HEK293 (cell line): Measurements from ENCODE around the gene TCF12.

ENCODE experiments used
- CTCF ChIA-PET: fragments of 350-600 bp; formaldehyde crosslinking; extraction: SDS; loops from one replicate; lab custom pipeline; 2021; ENCODE audit warnings: antibody characterized with exemption; lab: Yijun Ruan, JAX
- POLR2A ChIA-PET: fragments of 300-600 bp; formaldehyde crosslinking; extraction: SDS; loops from one replicate; lab custom pipeline; 2020; ENCODE audit warnings: antibody characterized with exemption, inconsistent platforms; lab: Yijun Ruan, JAX
- H3K27ac ChIP-seq: fragments of 200-500 bp; sonication (Bioruptor generic); 2 replicates; pipeline ENCODE4 v1.5.1; 2014; ENCODE audit warnings: low read depth, low read length, control low read depth, inconsistent platforms; ENCODE audit errors: extremely low read depth
- H3K36me3 ChIP-seq, 2 experiments: fragments of 200-500 bp in 1 of 2; sonication (Bioruptor generic) in 1 of 2; 1 replicate in 1 of 2; 2 replicates in 1 of 2; pipeline ENCODE4 v1.5.1; 2014 to 2017; ENCODE audit warnings: inconsistent platforms in 2 of 2, low read length in 2 of 2; ENCODE audit not compliant: control insufficient read depth in 2 of 2, insufficient read depth in 1 of 2
- H3K4me1 ChIP-seq: fragments of 200-500 bp; sonication (Bioruptor generic); 2 replicates; pipeline ENCODE4 v1.5.1; 2014; ENCODE audit warnings: mild to moderate bottlenecking, low read length, inconsistent platforms; ENCODE audit not compliant: control insufficient read depth, insufficient read depth
- H3K4me3 ChIP-seq: 2 replicates; pipeline ENCODE4 v1.5.1; 2011; ENCODE audit warnings: low read depth, mild to moderate bottlenecking, control low read depth, low read length, moderate library complexity
- H3K9me3 ChIP-seq: fragments of 200-500 bp; sonication (Bioruptor generic); 2 replicates; pipeline ENCODE4 v1.5.1; 2014; ENCODE audit warnings: low read depth, low read length, inconsistent platforms; ENCODE audit not compliant: control insufficient read depth, insufficient read depth
- GLIS1 ChIP-seq: fragments of 450-650 bp; formaldehyde crosslinking; IDR thresholded peaks from 2 replicates; pipeline ENCODE4 v1.5.1; 2016; ENCODE audit warnings: missing biosample characterization, missing genetic modification characterization
- KLF10 ChIP-seq: fragments of 450-650 bp; IDR thresholded peaks from 2 replicates; pipeline ENCODE4 v1.5.1; 2018; ENCODE audit warnings: missing biosample characterization, mild to moderate bottlenecking, missing genetic modification characterization
- KLF16 ChIP-seq: fragments of 450-650 bp; formaldehyde crosslinking; IDR thresholded peaks from 2 replicates; pipeline ENCODE4 v1.5.1; 2017; ENCODE audit warnings: missing biosample characterization, missing genetic modification characterization
- OSR2 ChIP-seq: fragments of 450-650 bp; formaldehyde crosslinking; IDR thresholded peaks from 2 replicates; pipeline ENCODE4 v1.5.1; 2016; ENCODE audit warnings: missing biosample characterization, missing genetic modification characterization
- REPIN1 ChIP-seq: fragments of 450-650 bp; formaldehyde crosslinking; IDR thresholded peaks from 2 replicates; pipeline ENCODE4 v1.5.1; 2017; ENCODE audit warnings: missing biosample characterization, missing genetic modification characterization, low read depth
- SP3 ChIP-seq: fragments of 450-650 bp; formaldehyde crosslinking; IDR thresholded peaks from 2 replicates; pipeline ENCODE4 v1.5.1; 2016; ENCODE audit warnings: missing biosample characterization, missing genetic modification characterization
- WT1 ChIP-seq: fragments of 450-650 bp; formaldehyde crosslinking; IDR thresholded peaks from 2 replicates; pipeline ENCODE4 v1.5.1; 2016; ENCODE audit warnings: missing biosample characterization, missing genetic modification characterization
- ZNF274 ChIP-seq, 2 experiments: fragments of 200-500 bp in 1 of 2; fragments of 450-650 bp in 1 of 2; sonication (Bioruptor generic) in 1 of 2; formaldehyde crosslinking in 1 of 2; IDR thresholded peaks; 2 replicates each; pipeline versions ENCODE4 v1.5.1 to v1.6.1; 2014 to 2016; ENCODE audit warnings: borderline replicate concordance in 1 of 2, inconsistent platforms in 1 of 2, low read length in 1 of 2, missing biosample characterization in 1 of 2, missing genetic modification characterization in 1 of 2
- ZNF350 ChIP-seq: fragments of 450-650 bp; formaldehyde crosslinking; IDR thresholded peaks from 2 replicates; pipeline ENCODE4 v1.5.0; 2017; ENCODE audit warnings: missing biosample characterization, mild to moderate bottlenecking, missing genetic modification characterization
- ZNF354C ChIP-seq: fragments of 450-650 bp; formaldehyde crosslinking; IDR thresholded peaks from 2 replicates; pipeline ENCODE4 v1.5.1; 2016; ENCODE audit warnings: missing biosample characterization, missing genetic modification characterization, low read depth, borderline replicate concordance
- ZNF37A ChIP-seq: fragments of 450-650 bp; IDR thresholded peaks from 2 replicates; pipeline ENCODE4 v1.5.1; 2018; ENCODE audit warnings: missing biosample characterization, missing genetic modification characterization
- ZNF426 ChIP-seq: fragments of 450-650 bp; formaldehyde crosslinking; IDR thresholded peaks from 2 replicates; pipeline ENCODE4 v1.5.1; 2017; ENCODE audit warnings: missing biosample characterization, missing genetic modification characterization, mild to moderate bottlenecking, inconsistent platforms, moderate library complexity
- ZNF501 ChIP-seq: fragments of 450-650 bp; formaldehyde crosslinking; IDR thresholded peaks from 2 replicates; pipeline ENCODE4 v1.5.1; 2016; ENCODE audit warnings: missing biosample characterization, missing genetic modification characterization
- ZNF580 ChIP-seq: fragments of 450-650 bp; formaldehyde crosslinking; IDR thresholded peaks from 2 replicates; pipeline ENCODE4 v1.5.1; 2016; ENCODE audit warnings: missing biosample characterization, missing genetic modification characterization
- ZNF658 ChIP-seq: fragments of 450-650 bp; formaldehyde crosslinking; IDR thresholded peaks from 2 replicates; pipeline ENCODE4; 2016; ENCODE audit warnings: missing biosample characterization, missing genetic modification characterization
- ZNF664 ChIP-seq: fragments of 450-650 bp; formaldehyde crosslinking; IDR thresholded peaks from 2 replicates; pipeline ENCODE4 v1.5.1; 2016; ENCODE audit warnings: missing biosample characterization, missing genetic modification characterization
- ZNF677 ChIP-seq: fragments of 450-650 bp; IDR thresholded peaks from 2 replicates; pipeline ENCODE4 v1.5.0; 2018; ENCODE audit warnings: missing biosample characterization, mild to moderate bottlenecking, missing genetic modification characterization, moderate library complexity
- ZNF837 ChIP-seq: fragments of 450-650 bp; formaldehyde crosslinking; IDR thresholded peaks from 2 replicates; pipeline ENCODE4 v1.5.1; 2016; ENCODE audit warnings: missing biosample characterization, missing genetic modification characterization
- ZSCAN23 ChIP-seq: fragments of 450-650 bp; formaldehyde crosslinking; IDR thresholded peaks from 2 replicates; pipeline ENCODE4 v1.5.1; 2016; ENCODE audit warnings: missing biosample characterization, missing genetic modification characterization
- ZSCAN4 ChIP-seq: fragments of 450-650 bp; formaldehyde crosslinking; IDR thresholded peaks from 2 replicates; pipeline ENCODE4 v1.5.1; 2017; ENCODE audit warnings: missing biosample characterization, missing genetic modification characterization
- TF ChIP-seq, protein P1 (sequence below): fragments of 450-650 bp; formaldehyde crosslinking; IDR thresholded peaks from 2 replicates; pipeline ENCODE4 v1.5.1; 2017; ENCODE audit warnings: missing biosample characterization, missing genetic modification characterization
- TF ChIP-seq, protein P2 (sequence below): fragments of 450-650 bp; formaldehyde crosslinking; IDR thresholded peaks from 2 replicates; pipeline ENCODE4 v1.5.1; 2016; ENCODE audit warnings: missing biosample characterization, missing genetic modification characterization
- TF ChIP-seq, protein P3 (sequence below): fragments of 450-650 bp; formaldehyde crosslinking; IDR thresholded peaks from 2 replicates; pipeline ENCODE4 v1.5.1; 2016; ENCODE audit warnings: missing biosample characterization, missing genetic modification characterization
- TF ChIP-seq, protein P4 (sequence below): fragments of 450-650 bp; formaldehyde crosslinking; IDR thresholded peaks from 2 replicates; pipeline ENCODE4 v1.5.1; 2017; ENCODE audit warnings: missing biosample characterization, missing genetic modification characterization

TCF12 gene

DNA sequence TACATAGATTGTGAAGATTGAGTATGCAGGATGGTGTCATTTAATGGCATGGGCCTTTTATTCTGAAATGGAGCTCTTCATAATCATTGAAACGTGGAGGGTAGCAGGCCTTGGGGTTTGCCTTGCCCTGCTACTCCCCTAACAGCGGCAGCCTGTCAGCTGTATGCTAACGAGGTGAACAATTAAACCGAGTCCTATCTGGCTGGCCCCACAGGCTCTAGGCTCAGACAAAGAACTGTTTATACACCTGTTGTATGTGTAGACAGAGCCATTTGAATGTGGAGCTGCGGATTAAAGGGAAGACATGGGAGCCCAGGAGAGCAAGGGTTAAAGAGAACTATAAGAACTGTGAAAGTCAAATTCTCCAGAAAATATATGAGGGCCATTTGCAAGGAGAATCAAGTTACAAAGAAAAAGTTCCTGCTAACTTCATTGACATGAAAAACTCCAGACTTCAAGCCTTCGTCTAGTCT lies 341.2 kb downstream of the TCF12 start (continued):
- TF ChIP-seq GLIS1 (tag by site-specific recombination), result no peak
- TF ChIP-seq ZNF664 (tag by site-specific recombination), result no peak
- TF ChIP-seq ZNF580, result 0 out of 2 replicates have a peak, but pooled peaks have one; percentile 33
- no peak for TF ChIP-seq ZSCAN4 (tag by site-specific recombination)
- TF ChIP-seq, protein P1, sequence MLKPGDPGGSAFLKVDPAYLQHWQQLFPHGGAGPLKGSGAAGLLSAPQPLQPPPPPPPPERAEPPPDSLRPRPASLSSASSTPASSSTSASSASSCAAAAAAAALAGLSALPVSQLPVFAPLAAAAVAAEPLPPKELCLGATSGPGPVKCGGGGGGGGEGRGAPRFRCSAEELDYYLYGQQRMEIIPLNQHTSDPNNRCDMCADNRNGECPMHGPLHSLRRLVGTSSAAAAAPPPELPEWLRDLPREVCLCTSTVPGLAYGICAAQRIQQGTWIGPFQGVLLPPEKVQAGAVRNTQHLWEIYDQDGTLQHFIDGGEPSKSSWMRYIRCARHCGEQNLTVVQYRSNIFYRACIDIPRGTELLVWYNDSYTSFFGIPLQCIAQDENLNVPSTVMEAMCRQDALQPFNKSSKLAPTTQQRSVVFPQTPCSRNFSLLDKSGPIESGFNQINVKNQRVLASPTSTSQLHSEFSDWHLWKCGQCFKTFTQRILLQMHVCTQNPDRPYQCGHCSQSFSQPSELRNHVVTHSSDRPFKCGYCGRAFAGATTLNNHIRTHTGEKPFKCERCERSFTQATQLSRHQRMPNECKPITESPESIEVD (tag by site-specific recombination), result peak; percentile 81
- TF ChIP-seq ZNF274 (IDR thresholded peaks at IDR 0.05; ENCODE audit: low read length), result no peak
- no peak for TF ChIP-seq ZNF274 (tag by site-specific recombination; IDR thresholded peaks at IDR 0.05; ENCODE audit: borderline replicate concordance)
- no peak for TF ChIP-seq ZNF350 (tag by site-specific recombination)
- TF ChIP-seq ZNF658, result no peak
- TF ChIP-seq, protein P2, sequence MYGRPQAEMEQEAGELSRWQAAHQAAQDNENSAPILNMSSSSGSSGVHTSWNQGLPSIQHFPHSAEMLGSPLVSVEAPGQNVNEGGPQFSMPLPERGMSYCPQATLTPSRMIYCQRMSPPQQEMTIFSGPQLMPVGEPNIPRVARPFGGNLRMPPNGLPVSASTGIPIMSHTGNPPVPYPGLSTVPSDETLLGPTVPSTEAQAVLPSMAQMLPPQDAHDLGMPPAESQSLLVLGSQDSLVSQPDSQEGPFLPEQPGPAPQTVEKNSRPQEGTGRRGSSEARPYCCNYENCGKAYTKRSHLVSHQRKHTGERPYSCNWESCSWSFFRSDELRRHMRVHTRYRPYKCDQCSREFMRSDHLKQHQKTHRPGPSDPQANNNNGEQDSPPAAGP (tag by site-specific recombination), result no peak
- TF ChIP-seq ZSCAN23 (tag by site-specific recombination), result no peak

- POLR2A ChIA-PET, result no interaction called here
These were observed 345.1 kb downstream of the TCF12 start for GRCh38 chr15:57263520-57263919.

More at GRCh38 chr15:57263520-57263919, 345.1 kb downstream of the TCF12 start:
- Histone ChIP-seq H3K9me3 (no peaks in the 10 kb centered on the region), H3K4me3 (no peak overlapping the region), H3K36me3 (peaks cover 0 to 15% of the 10 kb centered on the region in 2 experiments; a peak in 2 of 3 replicates), H3K27ac (no peak overlapping the region), H3K4me1 (no peaks in the 10 kb centered on the region)
- TF ChIP-seq SP3 (tag by site-specific recombination) (no peak), ZNF501 (no peak), ZNF37A (tag by site-specific recombination) (no peak), WT1 (tag by site-specific recombination) (no peak), KLF16 (tag by site-specific recombination) (no peak), ZNF677 (tag by site-specific recombination) (no peak), KLF10 (tag by site-specific recombination) (no peak), ZNF837 (tag by site-specific recombination) (no peak), ZNF354C (no peak), OSR2 (tag by site-specific recombination) (no peak), ZNF426 (tag by site-specific recombination) (no peak), REPIN1 (tag by site-specific recombination) (no peak)
- TF ChIP-seq, protein P3, sequence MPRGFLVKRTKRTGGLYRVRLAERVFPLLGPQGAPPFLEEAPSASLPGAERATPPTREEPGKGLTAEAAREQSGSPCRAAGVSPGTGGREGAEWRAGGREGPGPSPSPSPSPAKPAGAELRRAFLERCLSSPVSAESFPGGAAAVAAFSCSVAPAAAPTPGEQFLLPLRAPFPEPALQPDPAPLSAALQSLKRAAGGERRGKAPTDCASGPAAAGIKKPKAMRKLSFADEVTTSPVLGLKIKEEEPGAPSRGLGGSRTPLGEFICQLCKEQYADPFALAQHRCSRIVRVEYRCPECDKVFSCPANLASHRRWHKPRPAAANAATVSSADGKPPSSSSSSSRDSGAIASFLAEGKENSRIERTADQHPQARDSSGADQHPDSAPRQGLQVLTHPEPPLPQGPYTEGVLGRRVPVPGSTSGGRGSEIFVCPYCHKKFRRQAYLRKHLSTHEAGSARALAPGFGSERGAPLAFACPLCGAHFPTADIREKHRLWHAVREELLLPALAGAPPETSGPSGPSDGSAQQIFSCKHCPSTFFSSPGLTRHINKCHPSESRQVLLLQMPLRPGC (tag by site-specific recombination), result no peak
- TF ChIP-seq, protein P4, sequence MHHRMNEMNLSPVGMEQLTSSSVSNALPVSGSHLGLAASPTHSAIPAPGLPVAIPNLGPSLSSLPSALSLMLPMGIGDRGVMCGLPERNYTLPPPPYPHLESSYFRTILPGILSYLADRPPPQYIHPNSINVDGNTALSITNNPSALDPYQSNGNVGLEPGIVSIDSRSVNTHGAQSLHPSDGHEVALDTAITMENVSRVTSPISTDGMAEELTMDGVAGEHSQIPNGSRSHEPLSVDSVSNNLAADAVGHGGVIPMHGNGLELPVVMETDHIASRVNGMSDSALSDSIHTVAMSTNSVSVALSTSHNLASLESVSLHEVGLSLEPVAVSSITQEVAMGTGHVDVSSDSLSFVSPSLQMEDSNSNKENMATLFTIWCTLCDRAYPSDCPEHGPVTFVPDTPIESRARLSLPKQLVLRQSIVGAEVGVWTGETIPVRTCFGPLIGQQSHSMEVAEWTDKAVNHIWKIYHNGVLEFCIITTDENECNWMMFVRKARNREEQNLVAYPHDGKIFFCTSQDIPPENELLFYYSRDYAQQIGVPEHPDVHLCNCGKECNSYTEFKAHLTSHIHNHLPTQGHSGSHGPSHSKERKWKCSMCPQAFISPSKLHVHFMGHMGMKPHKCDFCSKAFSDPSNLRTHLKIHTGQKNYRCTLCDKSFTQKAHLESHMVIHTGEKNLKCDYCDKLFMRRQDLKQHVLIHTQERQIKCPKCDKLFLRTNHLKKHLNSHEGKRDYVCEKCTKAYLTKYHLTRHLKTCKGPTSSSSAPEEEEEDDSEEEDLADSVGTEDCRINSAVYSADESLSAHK (tag by site-specific recombination), result no peak
- TF ChIP-seq, protein P1 (tag by site-specific recombination), result no peak
- TF ChIP-seq, protein P2 (tag by site-specific recombination), result no peak
- CTCF ChIA-PET, result interaction anchor here (1.0 kb wide), 1 partner anchor 43 kb away, joined by 3 read pairs; no protein-coding TSS in a partner anchor
